ENCODE results near the gene VEGFD.
"Not testable (repeated sequence)": the region's sequence is repeated elsewhere in the genome, so short reads cannot be mapped to it uniquely, and the experiment has no call there.

The VEGFD gene

DNA sequence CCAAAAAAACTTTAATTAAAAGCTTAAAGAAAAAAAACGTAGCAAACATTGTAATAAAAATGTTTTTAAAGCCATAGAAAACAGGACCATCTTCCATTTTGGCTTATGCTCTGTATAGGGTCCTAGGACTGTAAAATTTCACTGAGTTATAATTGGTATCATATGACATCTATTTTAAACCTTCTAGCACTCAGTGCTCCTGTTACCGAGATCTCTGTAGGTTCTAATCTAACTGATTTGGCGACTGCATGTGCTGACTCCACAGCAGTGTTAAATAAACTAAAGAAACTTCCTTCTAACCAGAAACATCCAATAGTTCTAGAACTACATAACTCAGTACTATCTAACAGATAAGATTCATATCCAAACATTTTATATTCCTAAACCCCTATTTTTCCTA is 68.7 kb downstream of the VEGFD start, which contains the start of gene ASB11:
Gene ASB11 (minus strand): TSS at position 132 of the 400 bp plus-strand sequence. CDS start 35 bp downstream, at position 97.
- H3K4me3 ChIP-seq, result no peak within 1 kb of the TSS
- no peak within 1 kb of the TSS for H3K27ac ChIP-seq

DNA sequence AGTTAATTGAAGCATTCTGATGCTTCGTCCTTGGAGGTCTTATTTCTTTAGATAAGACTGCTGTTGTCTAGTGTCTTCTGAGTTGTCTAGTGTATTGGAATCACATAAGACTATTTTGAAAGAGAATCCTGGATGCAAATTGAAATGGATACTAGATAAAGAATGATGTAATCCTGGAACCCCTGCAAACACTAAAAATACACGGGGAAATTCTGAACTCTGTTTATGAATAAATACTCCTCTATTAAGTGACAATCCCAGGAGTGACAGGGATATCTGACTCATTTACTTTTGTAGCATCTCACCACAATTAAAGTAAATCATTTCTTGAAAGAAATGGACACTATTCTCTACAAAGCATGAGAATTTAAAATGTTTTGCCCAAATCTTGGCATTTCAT is 69.7 kb downstream of the VEGFD start:
- Histone ChIP-seq H3K4me3 (no peak overlapping the region), H3K27ac (no peak overlapping the region)

DNA sequence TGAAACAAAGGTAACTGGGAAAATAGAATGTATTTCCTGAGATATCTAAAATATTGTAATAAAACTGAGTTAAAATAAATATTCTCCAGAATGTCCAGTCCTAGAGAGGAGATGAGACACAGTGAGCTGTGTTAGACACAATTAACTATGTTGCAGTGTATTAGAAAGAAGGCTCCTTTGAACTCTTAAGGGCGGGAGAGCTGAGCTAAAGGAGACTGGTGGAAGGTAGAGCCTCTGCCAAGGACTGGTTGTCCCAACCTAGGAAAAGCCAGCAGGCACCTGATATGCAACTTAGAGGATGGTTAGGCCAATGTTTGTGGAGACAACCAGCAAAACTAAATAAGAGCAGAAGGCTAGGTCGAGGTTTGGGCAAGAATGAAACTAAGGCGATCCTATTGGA is 73.1 kb downstream of the VEGFD start:
- H3K4me3 ChIP-seq, result no peak overlapping the region
- H3K27ac ChIP-seq, result no peak overlapping the region

DNA sequence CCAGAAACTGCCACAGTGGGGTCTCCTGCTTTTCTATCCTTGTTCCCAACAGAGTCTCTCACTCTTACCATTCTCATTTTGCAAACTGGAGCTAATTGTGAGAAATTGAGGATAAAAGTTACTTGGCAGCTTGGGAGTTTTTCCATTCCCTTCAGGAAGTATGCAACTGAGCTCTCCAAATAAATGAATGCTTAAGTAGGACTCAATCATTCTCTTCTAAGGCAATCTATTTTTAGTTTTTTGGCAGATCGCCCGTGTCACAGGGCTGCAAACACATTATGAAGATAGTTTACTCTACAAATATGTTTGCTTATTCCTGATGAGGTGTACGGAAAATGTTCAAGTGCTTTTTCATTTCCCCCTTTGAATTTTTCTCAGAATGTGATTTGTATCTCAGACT is 74.1 kb downstream of the VEGFD start:
- Histone ChIP-seq H3K4me3 (no peak overlapping the region), H3K27ac (peak overlapping the region in 1 of 21 experiments; percentile 37)

DNA sequence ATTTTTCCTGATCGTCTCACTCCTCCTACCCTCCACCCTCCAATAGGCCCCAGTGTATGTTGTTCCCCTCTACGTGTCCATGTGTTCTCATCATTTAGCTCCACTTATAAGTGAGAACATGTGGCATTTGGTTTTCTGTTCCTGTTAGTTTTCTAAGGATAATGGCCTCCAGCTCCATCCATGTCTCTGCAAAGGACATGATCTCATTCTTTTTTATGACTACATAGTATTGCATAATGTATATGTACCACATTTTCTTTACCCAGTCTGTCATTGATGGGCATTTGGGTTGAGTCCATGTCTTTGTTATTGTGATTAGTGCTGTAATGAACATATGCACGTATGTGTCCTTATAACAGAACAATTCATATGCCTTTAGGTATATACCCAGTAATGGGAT is 78.3 kb downstream of the VEGFD start:
- H3K27ac ChIP-seq, H3K4me3 ChIP-seq: not testable (repeated sequence)

DNA sequence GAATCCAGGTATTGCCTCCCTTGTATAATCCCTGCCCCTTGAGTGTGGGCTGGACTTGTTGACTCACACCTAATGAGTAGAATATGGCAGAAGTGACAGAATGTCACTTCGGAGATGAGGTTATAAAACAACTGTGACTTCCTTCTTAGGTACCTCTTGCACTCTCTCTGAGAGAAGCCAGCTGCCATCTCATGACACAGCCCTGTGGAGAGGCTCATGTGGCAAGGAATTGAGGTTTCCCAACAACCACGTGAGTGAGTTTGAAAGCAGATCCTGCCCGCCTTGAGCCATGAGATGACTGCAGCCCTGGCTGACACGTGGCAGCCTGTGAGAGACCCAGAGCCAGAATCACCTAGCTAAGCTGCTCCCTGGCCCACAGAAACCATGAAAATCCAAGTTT is 82.3 kb downstream of the VEGFD start:
- H3K27ac ChIP-seq, result no peak overlapping the region

DNA sequence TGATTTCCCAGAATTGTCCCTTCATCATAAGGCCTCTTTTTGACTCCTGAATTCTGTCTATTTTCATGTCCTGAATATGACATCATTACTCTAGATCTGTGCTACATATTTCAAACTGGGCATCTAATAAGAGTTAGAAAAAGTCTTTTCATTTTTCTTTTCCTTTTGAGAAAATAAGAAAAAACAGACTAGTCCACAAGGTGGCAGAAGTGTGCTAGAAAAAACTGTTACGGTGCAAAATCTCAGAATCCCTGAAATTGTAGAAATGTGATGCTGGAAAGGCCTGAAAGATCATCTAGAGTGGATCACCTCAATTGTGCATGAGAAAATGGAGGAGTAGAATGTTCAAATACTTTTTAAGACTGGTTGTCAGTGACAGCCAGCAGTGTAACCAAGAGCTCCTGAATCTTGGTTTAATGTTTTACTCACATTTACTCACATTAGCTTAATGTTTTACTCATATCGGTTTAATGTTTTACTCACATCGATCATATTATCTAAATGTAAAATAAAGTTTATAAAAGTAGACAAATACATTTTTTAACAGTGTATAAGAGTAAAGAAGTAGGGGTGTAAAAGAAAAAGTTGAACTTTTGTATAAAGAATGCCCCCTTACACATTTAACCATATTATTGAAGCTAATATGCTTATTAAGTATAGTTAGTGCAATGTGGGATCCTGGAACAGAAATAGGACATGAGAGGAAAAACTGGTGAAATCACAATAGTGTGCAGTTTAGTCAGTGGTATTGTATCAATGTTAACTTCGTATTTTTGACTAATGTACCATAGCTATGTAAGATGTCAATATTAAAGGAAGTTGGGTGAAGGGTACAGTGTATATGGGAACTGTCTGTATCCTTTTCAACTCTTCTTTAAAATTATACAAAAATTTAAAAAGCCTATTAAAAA is 84.0 kb downstream of the VEGFD start:
- peak overlapping the region in 1 of 21 experiments; percentile 31 for H3K27ac ChIP-seq
- no peak overlapping the region for H3K4me3 ChIP-seq

More for the DNA sequence above, 82.3 kb downstream of the VEGFD start:
- no peak overlapping the region for H3K4me3 ChIP-seq

DNA sequence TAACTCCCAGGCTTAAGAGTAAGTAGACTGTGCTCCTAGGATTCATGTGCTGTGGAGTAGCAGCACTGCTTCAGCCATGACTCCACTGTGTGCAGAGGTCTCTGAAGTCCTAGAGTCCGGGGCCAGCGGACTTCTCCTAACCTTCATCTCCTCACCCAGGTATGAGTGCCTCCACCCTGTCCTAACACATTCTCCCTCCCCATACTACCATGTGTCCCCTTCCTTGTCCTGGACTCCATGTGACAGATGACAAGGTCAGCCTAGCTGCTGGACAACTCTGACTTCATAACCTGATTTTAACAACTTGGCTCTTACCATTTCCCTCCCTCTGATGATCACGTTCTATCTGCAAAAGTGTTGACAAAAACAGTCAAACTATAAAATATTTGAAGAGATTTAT is 85.4 kb downstream of the VEGFD start:
- Histone ChIP-seq H3K4me3 (no peak overlapping the region), H3K27ac (peak overlapping the region in 7 of 21 experiments; percentile 15 to 75 (median 41))

DNA sequence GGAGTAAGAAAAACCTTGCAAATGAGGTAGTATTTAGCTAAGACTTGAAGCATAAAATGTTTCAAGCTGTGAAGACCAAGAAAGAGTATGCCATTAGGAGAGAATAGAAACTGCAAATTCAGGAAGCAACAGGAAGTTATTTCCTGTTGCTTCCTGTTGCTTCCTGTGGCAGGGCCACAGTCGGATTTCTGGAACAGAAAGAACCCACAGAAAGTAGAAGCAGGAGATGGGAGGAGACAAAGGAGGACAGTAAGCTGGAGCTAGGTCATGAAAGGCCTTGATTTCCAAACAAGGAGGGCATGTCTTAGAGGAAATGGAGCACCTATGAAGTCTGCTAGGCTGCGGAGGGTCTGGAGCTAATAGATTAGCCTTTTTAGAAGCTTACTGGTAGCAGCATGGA is 86.0 kb downstream of the VEGFD start:
- peak overlapping the region in 8 of 21 experiments; percentile 15 to 75 (median 38) for H3K27ac ChIP-seq

More for the DNA sequence above, 86.0 kb downstream of the VEGFD start:
- no peak overlapping the region for H3K4me3 ChIP-seq

Data from skin epidermis (tissue), 12 donors.